ENCODE measurements around the gene ZEB2. TPM values are rescaled to one million over a fixed set of nuclear protein-coding genes. Genes with fewer than 3 reads are reported as not detected.

The ZEB2 gene
- total RNA-seq, 1 donor: 104 TPM

- TF ChIP-seq CTCF (IDR thresholded peaks at IDR 0.05; ENCODE audit: insufficient read depth, low read length): no peak
- DNase-seq (ENCODE audit: low read depth): no peak
- no peak overlapping the region for H3K4me3 ChIP-seq (ENCODE audit: low read depth, low read length)
Observed at GRCh38 chr2:144548088-144548487, 28.2 kb upstream of the ZEB2 start.

GRCh38 chr2:144547494-144547893 is 27.6 kb upstream of the ZEB2 start:
- no peak for TF ChIP-seq CTCF (IDR thresholded peaks at IDR 0.05; ENCODE audit: insufficient read depth, low read length)
- no peak for DNase-seq (ENCODE audit: low read depth)

GRCh38 chr2:144546933-144547332 is 27.0 kb upstream of the ZEB2 start:
- no peak for DNase-seq (ENCODE audit: low read depth)
- H3K4me3 ChIP-seq (ENCODE audit: low read depth, low read length): no peak overlapping the region
- no peak for TF ChIP-seq CTCF (IDR thresholded peaks at IDR 0.05; ENCODE audit: insufficient read depth, low read length)

More at GRCh38 chr2:144547494-144547893, 27.6 kb upstream of the ZEB2 start:
- H3K4me3 ChIP-seq (ENCODE audit: low read depth, low read length): no peak overlapping the region

GRCh38 chr2:144545787-144546186 is 25.9 kb upstream of the ZEB2 start:
- H3K4me3 ChIP-seq (ENCODE audit: low read depth, low read length): no peak overlapping the region
- no peak for TF ChIP-seq CTCF (IDR thresholded peaks at IDR 0.05; ENCODE audit: insufficient read depth, low read length)
- no peak for DNase-seq (ENCODE audit: low read depth)

GRCh38 chr2:144544053-144544452 is 24.1 kb upstream of the ZEB2 start:
- DNase-seq (ENCODE audit: low read depth): no peak
- TF ChIP-seq CTCF (IDR thresholded peaks at IDR 0.05; ENCODE audit: insufficient read depth, low read length): no peak
- no peak overlapping the region for H3K4me3 ChIP-seq (ENCODE audit: low read depth, low read length)

- DNase-seq (ENCODE audit: low read depth): no peak
- no peak for TF ChIP-seq CTCF (IDR thresholded peaks at IDR 0.05; ENCODE audit: insufficient read depth, low read length)
- no peak overlapping the region for H3K4me3 ChIP-seq (ENCODE audit: low read depth, low read length)
Observed at GRCh38 chr2:144541396-144541795, 21.5 kb upstream of the ZEB2 start.

- no peak overlapping the region for H3K4me3 ChIP-seq (ENCODE audit: low read depth, low read length)
- no peak for TF ChIP-seq CTCF (IDR thresholded peaks at IDR 0.05; ENCODE audit: insufficient read depth, low read length)
- DNase-seq (ENCODE audit: low read depth): no peak
Observed at GRCh38 chr2:144539289-144539782, 19.4 kb upstream of the ZEB2 start.

Data from fibroblast of the aortic adventitia (primary cell).